GM12801 (cell line): Measurements from ENCODE around the gene STK33.

ENCODE experiments used
- TF ChIP-seq, protein P1 (sequence below): IDR thresholded peaks from one replicate; pipeline ENCODE4 v1.5.1; 2011; ENCODE audit warnings: control low read depth; ENCODE audit not compliant: insufficient read length; ENCODE audit errors: extremely low read depth

The STK33 gene

DNA sequence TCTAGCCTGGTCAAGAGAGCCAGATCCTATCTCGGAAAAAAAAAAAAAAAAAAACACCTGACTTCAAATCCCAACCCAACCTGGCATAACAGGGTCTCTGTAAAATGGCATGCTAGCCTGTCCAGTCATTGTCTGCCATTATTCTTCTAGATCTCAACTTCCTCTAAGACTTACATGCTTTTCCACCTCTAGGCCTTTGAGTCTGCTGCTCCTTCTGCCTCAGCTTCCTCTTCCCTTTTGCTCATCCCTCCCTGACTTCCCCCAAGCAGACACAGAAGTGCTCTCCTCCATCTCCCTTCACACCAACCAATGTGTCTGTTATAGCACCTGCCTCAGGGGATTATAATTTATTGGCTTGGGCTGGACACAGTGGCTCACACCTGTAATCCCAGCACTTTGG is 7.8 kb downstream of the STK33 start:
- TF ChIP-seq, protein P1, sequence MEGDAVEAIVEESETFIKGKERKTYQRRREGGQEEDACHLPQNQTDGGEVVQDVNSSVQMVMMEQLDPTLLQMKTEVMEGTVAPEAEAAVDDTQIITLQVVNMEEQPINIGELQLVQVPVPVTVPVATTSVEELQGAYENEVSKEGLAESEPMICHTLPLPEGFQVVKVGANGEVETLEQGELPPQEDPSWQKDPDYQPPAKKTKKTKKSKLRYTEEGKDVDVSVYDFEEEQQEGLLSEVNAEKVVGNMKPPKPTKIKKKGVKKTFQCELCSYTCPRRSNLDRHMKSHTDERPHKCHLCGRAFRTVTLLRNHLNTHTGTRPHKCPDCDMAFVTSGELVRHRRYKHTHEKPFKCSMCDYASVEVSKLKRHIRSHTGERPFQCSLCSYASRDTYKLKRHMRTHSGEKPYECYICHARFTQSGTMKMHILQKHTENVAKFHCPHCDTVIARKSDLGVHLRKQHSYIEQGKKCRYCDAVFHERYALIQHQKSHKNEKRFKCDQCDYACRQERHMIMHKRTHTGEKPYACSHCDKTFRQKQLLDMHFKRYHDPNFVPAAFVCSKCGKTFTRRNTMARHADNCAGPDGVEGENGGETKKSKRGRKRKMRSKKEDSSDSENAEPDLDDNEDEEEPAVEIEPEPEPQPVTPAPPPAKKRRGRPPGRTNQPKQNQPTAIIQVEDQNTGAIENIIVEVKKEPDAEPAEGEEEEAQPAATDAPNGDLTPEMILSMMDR: no peak

DNA sequence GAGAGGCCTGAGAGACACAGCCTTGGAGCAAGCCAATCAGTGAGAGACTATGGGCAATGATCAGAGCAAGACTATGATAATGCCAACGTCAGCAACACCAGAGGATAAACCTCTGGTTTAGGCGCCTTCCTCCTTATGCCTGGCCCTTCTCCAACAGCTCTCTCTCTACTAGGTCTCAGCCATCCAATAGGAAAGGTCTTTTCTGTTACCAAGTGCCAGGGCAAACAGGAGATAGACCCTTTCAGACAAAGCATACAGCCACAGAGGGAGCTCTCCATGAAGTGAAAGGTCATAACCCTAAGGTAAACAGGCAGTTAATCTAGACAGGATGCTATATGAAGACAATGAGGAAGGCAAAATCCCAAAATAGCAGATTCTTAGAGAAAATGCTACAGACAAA is 9.5 kb downstream of the STK33 start:
- TF ChIP-seq, protein P1: no peak

- TF ChIP-seq, protein P1: no peak
These were observed 9.9 kb downstream of the STK33 start for GRCh38 chr11:8584082-8584481.

DNA sequence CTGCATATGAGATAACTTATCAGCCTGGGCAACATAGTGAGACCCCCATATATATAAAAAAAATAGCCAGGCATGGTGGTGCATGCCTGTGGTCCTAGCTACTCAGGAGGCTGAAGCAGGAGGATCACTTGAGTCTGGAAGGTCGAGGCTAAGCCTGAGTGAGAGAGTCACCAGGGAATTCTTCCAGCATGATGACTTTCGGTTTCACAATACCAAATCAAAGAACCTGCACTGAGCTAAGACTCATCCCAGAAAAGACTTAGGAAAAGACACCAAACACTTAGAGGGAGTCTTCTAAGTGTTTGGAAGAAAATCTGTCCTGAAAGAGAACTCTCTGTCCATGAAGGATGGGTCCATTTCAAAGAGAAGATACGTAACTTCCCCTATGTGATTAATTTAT is 12.7 kb downstream of the STK33 start:
- TF ChIP-seq, protein P1: no peak

DNA sequence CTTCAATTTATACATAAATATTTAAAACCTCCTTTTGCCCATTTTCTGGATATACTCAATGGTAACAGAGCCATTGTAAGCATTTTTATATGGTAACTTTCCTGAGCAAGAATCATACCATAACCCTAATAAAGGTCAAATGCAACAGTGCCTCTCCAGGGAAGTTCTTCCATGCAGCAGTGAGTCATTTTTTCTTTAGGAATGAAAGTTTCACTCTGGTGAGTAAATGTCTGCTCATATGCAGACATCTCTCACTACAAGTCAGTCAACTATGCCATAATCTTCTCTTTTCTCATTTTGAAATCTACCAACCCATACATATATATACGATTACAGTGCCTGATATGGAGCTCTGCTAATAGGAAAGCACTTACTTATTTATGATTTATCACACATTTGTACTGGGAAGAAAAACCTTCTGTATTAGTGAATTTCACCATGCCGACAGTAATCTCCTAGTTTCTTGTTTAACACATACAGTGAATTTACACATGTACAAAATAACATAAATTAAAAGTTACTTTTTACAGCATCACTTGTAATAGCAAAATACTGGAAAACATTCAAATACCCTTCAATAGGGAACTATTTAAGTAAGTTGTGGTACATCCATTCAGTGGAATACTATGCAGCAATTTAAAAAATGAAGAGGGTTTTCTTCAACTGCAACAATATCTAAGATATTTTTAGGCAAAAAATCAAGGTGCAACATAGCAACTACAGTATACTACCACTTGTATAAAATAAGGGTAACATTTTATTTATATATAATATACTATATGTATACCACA is 16.0 kb downstream of the STK33 start:
- TF ChIP-seq, protein P1: no peak

DNA sequence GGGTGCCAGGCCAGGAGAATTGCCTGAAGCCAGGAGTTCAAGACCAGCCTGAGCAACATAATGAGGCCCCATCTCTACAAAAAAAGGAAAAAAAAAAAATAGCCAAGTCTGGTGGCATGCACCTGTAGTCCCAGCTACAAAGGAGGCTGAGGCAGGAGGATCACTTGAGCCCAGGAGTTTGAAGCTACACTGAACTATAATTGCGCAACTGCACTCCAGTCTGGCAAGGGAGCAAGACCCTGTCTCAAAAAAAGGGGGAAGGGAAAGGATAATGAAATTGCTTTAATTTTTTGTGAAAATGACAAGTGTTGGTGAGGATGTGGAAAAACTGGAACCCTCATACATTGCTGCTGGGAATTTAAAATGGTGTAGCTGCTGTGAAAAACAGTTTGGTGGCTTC is 19.2 kb downstream of the STK33 start:
- TF ChIP-seq, protein P1: no peak

DNA sequence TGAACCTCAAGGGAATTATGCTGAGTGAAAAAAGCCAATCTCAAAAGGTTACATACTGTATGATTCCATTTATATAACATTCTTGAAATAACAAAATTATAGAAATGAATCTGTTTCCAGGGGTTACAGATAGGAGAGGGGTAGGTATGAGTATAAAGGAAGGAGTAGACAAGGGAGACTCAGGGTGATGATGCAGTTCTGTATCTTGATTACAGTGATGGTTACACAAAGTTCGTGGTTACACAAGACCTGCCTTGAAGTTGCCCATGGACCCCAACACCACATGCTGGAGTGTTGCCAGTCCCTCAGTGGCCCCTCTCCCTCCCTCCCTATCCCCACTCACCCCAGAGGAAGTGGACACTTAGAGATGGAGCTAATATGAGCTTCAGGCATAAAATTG is 20.3 kb downstream of the STK33 start:
- TF ChIP-seq, protein P1: no peak
